Left cardiac atrium (tissue), 4 donors: ENCODE results near the gene CASZ1. TPM values are rescaled to one million over a fixed set of nuclear protein-coding genes. Genes with fewer than 3 reads are reported as not detected.

Experiments
- ATAC-seq, 2 donors: fragments of 200-7000 bp; cut with Tn5 transposase; one replicate each; pipeline ENCODE4 v1.9.1; 2020; ENCODE audit warnings: mild to moderate bottlenecking in 2 of 2, moderate library complexity in 2 of 2
- DNase-seq: peaks from one replicate; pipeline ENCODE4 v3.0.0-alpha.2; 2020
- intact Hi-C, 2 donors: fragments of 100-400 bp; cut with DNase I; formaldehyde crosslinking; loops; one replicate each; pipeline versions ENCODE4 v1.14.1 to v1.15.1; 2022 to 2023
- total RNA-seq, 2 donors: library from RNA; stranded (reverse); fragmentation: NEBNext Ultra II Directional; extraction: Animal tissue kit (Norgen Biotek cat#: 25700); gene quantifications; one replicate each; pipeline ENCODE4 v1.2.1, GENCODE V29; 2021
- donor health status: DM: no; HTN: yes; CAD: no.
- donor health status: DM: no; HTN: yes; CAD: no; lungs with severe emphysema.
- donor health status: DM: yes; HTN: yes; CAD: no.
- donor health status: Dilated cardiomyopathy.

Gene CASZ1
- total RNA-seq, 2 donors from 2014 or later, result 37.6 to 68.2 TPM

GRCh38 chr1:10597492-10598388 is 198.7 kb downstream of the CASZ1 start:
- ATAC-seq (peak; percentile 25 to 78), DNase-seq (no peak)
- intact Hi-C loops, result no loop called here

GRCh38 chr1:10596780-10597179 is 199.7 kb downstream of the CASZ1 start:
- intact Hi-C loops, result no loop called here
- ATAC-seq (no peak), DNase-seq (no peak)

GRCh38 chr1:10594595-10595223 is 201.7 kb downstream of the CASZ1 start:
- intact Hi-C loops, result no loop called here
- peak in 1 of 2 donors; percentile 42 for ATAC-seq
- no peak for DNase-seq

- intact Hi-C loops, result no loop called here
- ATAC-seq (no peak), DNase-seq (no peak)
Observed at GRCh38 chr1:10593750-10594149, 202.7 kb downstream of the CASZ1 start.

GRCh38 chr1:10592373-10592772 is 204.1 kb downstream of the CASZ1 start:
- intact Hi-C loops, result no loop called here
- ATAC-seq (no peak), DNase-seq (no peak)

GRCh38 chr1:10591010-10591409 is 205.4 kb downstream of the CASZ1 start:
- ATAC-seq (no peak), DNase-seq (no peak)
- intact Hi-C loops, result no loop called here

GRCh38 chr1:10589074-10589473 is 207.4 kb downstream of the CASZ1 start:
- DNase-seq (no peak), ATAC-seq (no peak)
- intact Hi-C loops, result no loop called here

- no peak for ATAC-seq
- intact Hi-C loops, result no loop called here
- no peak for DNase-seq
Observed at GRCh38 chr1:10588640-10589039, 207.8 kb downstream of the CASZ1 start.

Other genes starting within 250 kb of the CASZ1 start
- gene TARDBP, start 216.0 kb upstream of the CASZ1 start, total RNA-seq, result 100 to 1,000 TPM; 102 to 119 TPM